NOMO-1 (cell line): Measurements from ENCODE around the gene ARL8A.
"Not testable (repeated sequence)": the region's sequence is repeated elsewhere in the genome, so short reads cannot be mapped to it uniquely, and the experiment has no call there.

Experiments
- DNase-seq, 2 experiments: peaks; one replicate each; lab custom pipeline; 2025; ENCODE audit not compliant: unreplicated experiment in 2 of 2; lab: John Stamatoyannopoulos, UW

The ARL8A gene

DNA sequence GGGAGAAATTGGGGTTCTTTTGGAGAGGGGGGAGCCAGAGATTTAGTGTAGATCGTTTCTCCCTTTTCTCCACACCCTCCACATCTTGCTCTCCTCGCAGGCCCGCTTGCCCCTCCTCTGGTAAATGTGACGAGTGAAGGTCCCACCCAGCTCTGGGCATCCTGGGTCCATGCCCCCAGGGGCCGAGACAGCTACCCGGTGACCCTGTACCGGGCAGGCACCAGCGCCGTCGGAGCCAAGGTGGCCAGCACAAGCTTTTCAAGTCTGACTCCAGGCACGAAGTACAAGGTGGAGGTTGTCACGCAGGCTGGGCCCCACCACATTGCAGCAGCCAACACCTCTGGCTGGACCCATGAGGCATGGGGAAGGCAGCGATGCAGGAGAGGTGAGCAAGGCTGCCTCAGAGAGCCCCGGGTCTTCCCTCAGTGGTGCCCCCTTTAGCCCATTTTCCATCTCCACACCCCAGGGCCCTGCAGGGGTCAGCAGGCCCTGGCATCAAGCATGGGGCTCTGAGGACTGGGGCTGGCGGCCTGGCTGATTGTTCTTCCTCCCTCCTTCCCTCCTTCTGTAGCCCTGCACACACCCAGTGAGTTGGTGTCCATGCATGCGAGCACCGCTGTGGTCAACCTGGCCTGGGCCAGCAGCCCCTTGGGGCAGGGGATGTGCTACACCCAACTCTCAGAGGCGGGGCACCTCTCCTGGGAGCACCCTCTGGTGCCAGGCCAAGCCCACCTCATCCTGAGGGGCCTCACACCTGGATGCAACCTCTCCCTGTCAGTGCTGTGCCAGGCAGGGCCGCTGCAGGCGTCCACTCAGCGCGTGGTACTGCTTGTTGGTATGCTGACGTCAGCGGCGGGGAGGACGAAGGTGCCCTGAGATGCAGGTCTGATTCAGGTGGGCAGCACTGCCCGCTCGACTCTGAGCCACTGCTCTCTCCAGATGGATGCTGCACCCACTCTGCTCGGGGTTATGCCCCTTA lies 32.7 kb upstream of the ARL8A start:
- no peak for DNase-seq

DNA sequence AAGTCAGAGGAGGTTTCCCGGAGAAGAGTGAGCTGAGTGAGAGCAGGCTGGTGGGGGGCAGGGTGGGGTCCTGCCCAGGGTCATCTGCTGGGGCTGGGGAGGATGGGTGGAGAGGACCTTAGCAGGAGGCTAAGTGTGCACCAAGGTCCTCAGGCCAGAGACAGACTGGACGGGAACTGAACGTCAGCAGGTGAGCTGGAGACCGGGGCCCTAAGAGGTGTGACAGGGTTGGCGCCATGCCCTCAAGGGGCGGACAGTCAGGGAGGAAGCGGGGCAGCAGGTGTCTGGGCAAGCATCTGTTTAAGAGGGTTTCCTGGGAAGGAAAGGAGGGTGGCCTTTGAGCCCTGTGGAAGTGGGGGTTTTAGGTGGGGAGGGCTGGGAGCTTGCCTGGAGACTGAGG lies 29.5 kb upstream of the ARL8A start:
- DNase-seq, result no peak

DNA sequence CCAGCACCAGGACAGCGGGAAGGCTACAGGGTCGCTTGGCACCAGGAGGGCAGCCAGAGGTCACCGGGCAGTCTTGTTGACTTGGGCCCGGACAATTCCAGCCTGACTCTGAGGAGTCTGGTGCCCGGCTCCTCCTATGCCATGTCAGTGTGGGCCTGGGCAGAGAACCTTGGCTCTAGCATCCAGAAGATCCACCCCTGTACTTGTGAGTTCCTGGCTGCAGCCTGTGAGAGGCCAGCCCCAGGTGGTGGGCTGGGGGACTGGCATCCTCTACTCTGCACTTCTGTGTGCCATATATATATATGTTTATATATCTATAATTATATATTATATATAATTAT lies 27.4 kb upstream of the ARL8A start:
- peak in 1 of 2 experiments; percentile 45 for DNase-seq

DNA sequence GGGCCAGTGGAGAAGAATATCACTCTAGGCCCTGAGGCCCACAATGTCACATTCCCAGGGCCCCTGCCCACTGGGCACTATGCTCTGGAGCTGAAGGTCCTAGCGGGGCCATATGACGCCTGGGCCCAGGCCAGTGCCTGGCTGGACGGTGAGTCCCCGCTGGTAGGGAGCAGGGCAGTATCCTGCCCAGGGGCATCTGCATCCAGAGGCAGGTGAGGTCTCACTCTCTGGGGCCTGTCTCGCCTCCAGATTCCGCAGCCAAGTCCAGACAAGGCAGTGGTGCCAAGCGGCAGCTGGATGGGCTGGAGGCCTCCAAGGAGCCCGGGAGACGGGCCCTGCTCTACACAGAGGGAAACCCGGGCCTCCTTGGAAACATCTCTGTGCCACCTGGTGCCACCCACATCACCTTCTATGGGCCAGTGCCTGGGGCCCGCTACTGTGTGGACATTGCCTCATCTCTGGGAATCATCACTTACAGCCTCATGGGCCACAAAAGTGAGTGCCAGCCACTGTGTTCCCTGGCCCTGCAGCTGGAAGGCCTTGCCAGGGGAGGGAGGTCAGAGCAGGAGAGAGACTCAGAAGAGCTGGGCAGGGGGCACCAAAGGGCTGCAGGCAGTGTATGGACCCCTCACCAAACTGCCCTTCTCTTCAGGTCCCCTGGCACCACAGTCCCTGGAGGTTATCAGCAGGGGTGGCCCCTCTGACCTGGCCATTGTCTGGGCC lies 26.9 kb upstream of the ARL8A start:
- no peak for DNase-seq

DNA sequence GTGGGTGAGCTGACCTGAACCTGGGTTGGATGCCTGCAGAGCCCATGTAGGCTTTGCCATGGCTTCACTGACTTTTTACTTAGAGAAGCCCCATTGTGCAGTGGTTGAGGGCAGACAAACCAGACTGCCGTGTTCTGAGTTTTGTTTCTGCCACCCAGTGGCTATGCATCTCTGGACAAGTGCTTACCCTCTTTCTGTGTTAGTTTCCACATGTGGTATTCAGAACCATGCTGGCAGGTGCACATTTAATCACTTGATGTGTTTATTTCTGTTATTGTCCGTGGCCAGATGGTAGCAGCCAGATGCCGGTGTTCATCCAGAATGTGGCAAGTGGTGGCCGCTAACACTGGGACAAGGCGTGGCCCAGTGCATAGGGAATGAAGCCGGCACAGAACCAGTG lies 26.2 kb upstream of the ARL8A start:
- DNase-seq, result no peak

DNA sequence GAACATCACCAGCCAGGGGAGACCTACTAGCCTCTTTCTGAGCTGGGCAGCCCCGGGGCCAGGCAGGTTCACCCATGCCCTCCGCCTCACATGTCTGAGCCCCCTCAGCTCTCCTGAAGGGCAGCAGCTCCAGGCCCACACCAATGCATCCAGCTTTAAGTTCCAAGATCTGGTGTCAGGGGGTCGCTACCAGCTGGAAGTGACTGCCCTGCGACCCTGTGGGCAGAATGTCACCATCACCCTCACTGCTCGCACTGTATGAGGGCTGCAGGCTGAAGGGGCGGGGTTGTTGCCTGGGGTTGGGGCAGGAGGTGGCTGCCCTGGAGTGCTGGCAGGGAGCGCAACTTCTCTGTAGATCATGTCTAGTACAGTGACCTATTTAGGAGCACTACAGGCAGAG lies 24.3 kb upstream of the ARL8A start:
- DNase-seq, result no peak

DNA sequence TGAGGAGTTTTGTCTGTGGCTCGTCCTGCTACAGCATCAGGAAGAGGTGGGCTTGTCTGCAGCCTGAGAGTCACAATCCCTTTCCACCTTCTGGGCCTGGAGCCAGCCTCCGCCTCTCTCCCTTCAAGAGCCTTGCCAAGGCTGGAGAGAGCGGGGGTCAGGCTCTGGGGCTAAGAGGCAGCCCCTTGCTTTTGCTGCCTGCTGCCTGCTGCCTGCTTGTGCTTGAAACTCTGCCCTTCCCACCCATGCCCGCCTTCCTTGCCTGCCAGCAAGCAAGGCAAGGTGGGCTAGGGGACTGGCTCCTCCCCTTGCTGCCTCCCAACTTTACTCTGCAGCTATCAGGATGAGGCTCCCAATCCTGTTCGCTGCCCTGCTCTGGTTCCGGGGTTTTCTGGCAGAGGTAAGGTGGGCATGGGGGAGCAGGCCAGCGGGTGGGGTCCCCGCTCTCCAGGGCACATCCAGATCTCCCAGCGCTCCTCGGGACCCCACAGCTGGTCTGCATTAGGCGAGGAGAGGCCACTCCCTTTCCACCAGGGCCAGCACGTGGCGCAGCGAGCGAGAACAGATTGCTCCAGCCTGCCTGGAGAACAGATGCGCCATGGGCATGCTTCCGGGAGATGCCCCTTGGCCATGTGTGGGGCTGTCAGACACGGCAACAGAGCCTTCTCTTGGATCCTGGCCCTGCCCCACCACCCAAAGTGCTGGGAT lies 23.3 kb upstream of the ARL8A start:
- DNase-seq, result no peak

DNA sequence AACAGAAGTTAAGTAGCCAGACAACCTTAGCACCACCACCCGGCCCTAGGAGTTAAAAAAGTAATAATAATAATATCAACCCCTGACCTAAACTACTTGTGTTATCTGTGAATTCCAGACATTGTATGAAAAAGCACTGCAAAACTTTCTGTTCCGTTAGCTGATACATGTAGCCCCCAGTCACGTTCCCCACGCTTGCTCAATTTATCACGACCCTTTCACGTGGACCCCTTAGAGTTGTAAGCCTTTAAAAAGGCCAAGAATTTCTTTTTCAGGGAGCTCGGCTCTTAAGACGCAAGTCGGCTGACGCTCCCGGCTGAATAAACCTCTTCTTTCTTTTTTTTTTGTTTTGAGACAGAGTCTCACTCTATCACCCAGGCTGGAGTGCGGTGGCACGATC lies 22.5 kb upstream of the ARL8A start:
- not testable (repeated sequence) for DNase-seq

DNA sequence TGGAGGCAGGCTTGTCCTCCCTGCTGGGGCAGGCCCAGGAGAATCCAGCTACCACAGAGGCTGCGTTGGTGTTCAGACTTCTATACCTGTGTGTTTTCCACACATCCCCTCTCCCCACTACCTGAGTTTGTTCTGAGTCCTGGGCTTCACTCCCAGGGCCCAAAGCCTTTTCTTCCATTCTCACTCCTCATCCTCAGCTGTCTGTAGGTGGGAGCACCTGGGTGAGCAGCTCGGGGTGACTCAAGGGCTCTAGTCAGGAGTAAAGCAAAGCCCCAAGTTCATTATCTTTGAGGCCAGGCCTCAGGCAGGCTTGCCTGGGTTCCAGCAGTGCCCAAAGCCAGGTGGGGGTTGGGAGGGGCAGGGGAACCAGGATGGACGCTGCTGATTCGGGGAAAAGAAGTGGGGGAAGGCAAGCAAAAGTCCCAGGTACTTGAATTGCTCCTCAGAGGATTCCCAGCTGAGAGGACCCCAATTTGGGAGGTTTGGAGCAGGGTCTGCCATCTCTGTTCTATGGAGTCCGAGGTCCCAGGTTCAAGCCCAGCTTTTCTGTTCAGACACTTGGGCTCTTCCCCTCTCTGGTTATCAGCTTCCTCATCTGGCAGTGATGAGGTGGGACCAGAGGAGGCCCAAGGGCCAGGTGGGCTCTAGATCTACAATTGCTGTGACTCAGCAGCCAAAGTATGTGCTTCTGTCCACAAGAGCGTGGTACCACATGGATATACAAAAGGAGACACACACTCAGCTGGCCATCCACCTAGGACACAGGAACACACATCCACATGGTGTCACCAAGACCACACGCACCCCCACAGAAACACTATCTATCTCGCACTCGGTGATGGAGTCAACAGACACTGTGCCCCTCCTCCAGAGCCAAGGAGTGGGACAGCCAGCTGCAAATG lies 21.7 kb upstream of the ARL8A start:
- no peak for DNase-seq

DNA sequence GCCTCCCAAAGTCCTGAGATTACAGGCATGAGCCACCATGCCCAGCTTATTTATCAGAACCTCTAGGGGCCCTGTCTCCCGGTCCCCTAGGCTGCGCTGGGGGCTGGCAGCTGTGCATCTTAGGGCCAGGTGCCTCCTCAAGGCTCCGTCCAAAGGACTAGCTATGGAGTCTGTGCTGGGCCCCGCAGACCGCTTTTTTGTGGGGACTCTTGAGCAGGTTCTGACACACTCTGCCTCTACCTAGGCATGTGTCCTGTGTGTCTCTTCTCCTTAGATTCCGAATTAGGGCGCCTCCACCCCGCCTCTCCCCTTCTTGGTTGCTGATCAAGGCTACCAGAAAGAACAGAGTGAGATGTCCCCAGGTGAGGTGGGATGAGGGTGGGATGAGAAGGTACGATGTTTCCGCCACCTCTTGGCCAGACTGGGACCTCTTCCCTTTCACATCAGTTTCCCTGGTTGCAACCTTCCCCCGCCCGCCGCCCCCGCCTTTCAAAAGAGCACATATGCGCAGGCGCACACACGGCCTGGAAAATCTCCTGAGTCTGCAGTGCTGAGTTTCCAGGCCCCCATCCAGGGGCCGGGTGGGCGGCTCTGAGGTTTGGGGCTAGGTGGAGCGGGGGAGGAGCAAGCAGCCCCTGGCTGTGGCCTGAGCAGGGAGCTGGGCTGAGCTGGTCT lies 20.9 kb upstream of the ARL8A start:
- DNase-seq, result no peak

DNA sequence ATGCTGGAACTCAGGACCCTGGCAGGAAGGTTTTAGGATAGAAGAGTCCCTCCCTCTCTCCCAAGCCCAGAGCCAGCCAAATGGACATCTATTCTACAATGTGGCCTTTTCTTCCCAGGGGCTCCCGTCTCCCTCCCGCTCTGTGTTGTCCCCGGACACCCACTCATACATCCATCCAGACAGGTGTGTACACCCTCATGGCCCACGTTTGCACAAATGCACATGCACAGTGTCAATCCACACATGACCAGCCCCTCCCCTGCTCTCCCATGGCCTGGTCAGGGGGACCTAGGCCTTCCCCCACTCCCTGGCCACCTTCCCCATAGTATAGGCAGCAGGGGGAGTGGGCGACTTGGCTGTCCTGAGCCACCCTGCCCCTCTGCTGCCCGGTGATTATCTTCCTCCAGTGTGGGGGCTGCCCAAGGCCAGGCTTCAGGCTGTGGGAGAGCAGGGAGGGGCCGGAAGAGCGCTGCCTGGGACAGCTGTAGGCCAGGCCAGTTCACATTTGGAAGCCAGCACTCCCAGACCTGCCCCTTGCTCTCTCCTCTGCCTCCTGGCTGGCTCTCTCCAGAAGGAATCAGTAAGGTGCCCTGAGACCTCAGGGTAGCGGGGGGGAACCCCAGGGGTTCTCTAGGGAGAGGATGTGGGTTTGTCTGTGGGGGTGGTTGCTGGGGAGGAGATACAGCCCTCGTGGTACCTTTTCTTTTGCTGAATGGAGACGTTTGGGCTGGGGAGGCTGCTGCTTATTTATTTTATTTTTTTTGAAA lies 19.9 kb upstream of the ARL8A start:
- DNase-seq, result no peak

DNA sequence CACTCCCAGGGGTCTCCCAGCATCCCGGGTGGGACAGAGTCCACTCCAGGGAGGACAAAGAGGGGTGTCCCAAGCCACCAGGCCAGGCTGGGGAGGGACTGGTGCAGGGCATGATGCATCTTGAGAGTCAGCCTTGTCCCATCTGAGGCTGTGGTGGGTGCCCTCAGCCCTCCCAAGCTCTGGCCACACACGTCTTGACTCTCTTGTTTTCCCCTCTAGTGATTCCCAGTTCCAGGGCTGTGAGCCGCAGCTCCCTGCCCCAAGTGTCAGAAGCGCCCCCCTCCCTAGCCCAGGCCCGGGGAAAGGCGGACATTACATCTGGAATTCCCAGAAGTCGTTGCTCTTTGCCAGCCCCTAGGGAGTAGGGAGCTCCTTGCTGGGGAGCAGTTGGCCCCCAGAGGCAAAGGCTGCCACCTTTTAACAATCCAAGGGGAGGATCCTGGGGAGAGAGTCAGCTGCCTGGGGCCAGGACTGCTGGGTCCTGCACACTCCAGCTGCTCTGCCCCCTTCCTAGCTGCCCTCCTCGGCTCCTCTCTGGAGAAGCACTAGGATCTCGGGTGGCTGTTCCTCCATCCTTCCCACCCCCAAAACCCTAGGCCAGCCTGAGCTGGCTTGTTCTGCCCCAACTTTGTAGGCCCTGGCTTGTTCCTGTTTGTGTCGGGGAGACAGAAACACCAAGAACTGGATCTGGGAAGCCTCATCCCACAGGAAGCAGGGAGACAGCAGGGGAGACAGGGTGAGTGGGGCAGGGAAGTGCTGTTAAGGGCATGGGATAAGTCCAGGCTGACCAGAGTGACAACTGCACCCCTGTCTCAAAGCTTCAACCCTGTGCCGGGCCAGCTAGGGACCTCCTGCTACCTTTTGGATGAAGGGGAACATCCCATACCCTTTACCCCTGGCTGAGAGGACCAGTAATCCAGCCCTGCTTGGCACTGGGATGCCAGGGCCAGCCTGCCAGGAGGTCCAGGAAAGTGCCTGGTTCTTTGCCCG lies 19.0 kb upstream of the ARL8A start:
- DNase-seq, result no peak

DNA sequence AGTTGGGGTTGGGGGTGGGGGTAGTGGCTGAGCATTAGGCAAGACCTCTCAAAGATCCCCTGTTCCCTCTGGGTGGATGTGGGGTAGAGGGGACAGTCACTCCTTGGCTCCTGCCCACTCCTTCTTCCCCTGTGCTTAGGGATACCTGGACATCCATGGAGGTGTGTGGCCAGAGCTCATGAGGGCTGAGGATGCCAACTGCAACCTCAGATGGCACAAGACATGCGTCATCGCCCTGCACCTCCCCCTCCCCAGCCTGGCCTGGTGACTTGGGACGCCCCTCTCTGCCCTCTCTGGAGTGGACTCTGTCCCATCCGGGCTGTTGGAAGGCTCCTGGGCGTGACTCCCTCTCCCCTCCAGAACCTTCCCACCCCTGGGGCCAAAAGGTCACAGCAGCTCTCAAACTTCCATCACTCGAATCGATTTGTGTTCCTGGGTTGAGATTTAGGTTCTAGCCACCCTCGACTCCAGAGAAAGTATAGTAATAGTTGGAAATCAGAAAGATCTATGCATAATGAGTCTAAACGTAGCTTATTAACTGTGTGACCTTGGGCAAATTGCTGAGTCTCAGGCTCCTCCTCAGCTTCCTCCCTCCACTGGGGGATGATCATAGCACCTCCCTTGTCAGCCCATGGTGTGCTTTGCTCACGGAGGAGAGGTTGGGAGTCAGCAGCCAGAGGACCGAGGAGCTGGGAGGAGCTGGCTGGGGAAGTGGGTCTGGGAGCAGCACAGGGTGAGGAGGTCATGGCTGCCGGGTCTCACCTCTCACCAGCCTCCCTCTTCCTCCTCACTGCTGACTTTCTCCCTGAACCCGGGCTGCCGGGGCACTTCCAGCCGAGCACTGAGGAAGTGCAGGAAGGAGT lies 18.1 kb upstream of the ARL8A start:
- DNase-seq, result peak in 1 of 2 experiments; percentile 31

DNA sequence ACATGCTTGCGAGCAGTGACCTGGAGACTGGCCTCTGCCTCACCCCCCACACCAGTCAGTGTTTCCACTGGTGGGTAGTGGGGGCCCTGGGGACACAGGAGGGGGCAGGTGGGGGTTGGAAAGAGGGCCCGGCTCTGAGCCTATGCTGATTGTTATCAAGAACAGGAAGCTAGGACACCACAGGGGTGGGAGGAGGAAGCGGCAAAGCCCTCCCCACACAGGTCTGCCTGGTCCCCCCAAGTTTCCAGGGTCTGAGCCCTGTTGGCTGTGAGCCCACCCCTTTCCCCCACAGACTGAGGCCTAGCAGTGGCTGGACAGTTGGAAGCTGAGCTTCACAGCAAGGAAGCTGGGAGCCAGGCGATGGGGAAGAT lies 17.5 kb upstream of the ARL8A start:
- DNase-seq, result peak; percentile 37 to 66

DNA sequence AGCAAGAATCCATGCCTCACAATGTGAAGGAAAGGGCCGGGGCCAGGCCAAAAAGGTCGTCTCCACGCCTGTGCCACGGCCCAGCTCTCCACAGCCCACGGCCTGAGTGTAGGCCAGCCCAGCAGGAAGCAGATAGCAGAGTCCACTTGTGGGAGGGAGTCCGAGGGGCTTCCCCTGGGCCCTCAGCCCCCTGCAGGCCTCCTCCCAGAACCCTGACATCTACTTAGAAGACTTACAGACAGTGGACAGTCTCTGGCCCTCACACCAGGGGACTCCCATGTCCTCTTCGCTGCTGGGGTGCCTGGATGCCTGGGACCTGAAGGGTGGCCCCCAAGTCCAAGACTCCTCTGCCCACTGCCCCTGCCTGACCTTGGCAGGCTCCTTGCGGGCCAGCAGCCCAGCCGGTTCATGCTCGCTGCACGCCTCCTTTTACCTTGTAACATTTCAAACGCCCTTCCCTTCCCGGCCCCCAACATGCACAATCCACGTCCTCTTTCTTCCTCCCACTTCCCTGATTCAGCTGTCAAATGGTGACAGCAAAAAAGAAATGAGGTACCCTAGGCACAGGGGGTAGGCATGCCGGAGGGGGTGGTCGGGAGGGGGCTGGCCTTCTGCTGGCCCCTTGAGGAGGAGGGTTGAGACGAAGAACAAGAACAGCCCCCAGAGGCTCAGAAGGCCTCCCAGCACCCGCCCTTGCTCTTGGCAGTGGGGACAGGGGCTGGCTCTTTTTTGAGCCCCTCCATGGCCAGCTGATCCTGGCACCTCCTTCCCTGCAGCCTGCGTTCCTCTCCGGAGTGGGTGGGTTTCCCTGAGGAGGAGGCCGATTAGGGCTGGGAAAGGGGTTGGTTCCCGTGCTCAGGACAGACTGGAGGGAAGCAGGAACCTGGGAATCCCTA lies 16.9 kb upstream of the ARL8A start:
- peak; percentile 22 to 41 for DNase-seq

DNA sequence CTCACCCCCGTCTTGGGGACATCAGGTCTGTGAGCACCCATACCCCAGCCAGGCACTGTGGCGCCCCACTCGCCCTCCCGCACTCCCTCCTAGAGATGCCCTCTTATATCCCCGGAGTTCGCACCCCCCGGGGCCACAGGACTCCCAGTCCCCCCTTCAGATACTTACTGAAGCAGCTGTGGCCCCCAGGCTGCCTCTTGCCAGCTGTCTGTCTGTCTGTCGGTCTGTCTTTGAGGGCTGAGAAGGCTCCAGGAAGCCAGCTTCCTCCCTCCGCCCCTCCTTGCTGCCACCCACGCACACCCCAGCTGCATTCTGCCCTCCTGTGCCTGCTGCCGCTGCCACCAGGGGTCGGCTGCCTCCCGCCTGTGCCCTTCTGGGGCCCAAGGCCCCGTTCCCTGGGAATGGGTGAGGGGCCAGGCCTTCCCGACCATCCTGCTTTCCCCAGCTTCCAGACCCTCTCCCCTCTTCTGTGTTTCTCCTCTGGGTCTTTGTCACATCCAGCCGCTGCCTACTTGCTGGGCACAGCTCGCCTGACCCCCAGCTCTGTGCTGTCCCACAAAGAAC lies 15.9 kb upstream of the ARL8A start, which contains the start of gene PTPN7:
TSS of gene PTPN7 (minus strand) at position 226 of the 564 bp plus-strand sequence. CDS start 1,200 bp downstream, outside the sequence.
- peak; percentile 81 to 88 for DNase-seq
